Measurements from ENCODE around the gene KCNH4.

- TF ChIP-seq POLR2A (IDR thresholded peaks at IDR 0.05) (no peak), CTCF (IDR thresholded peaks at IDR 0.05) (no peak)
These were observed 70.4 kb downstream of the KCNH4 start for GRCh38 chr17:42110301-42111264.
